PFSK-1 (cell line): ENCODE measurements around the gene KIF6.

Experiments used
- FOXP2 ChIP-seq: optimal IDR thresholded peaks from 2 replicates; pipeline ENCODE3; 2011; ENCODE audit warnings: borderline replicate concordance, control low read depth, inconsistent platforms; ENCODE audit not compliant: insufficient read depth; ENCODE audit errors: extremely low read length, extremely low read depth
- POLR2AphosphoS5 ChIP-seq: IDR thresholded peaks from 2 replicates; pipeline ENCODE4 v1.6.1; 2012; ENCODE audit warnings: low read depth, mild to moderate bottlenecking, control low read depth, low read length, moderate library complexity
- TAF1 ChIP-seq: IDR thresholded peaks from 2 replicates; pipeline ENCODE4 v1.6.1; 2012; ENCODE audit warnings: low read length, control low read depth, borderline replicate concordance; ENCODE audit not compliant: insufficient read depth
- TF ChIP-seq, protein P1 (sequence below), 2 experiments: IDR thresholded peaks; 2 replicates each; pipeline versions ENCODE4 v1.6.1 to v1.8.0; 2011 to 2012; ENCODE audit warnings: low read depth in 2 of 2, low read length in 2 of 2, control low read depth in 1 of 2, inconsistent platforms in 1 of 2, mild to moderate bottlenecking in 1 of 2, moderate library complexity in 1 of 2; ENCODE audit not compliant: insufficient read depth in 1 of 2

DNA sequence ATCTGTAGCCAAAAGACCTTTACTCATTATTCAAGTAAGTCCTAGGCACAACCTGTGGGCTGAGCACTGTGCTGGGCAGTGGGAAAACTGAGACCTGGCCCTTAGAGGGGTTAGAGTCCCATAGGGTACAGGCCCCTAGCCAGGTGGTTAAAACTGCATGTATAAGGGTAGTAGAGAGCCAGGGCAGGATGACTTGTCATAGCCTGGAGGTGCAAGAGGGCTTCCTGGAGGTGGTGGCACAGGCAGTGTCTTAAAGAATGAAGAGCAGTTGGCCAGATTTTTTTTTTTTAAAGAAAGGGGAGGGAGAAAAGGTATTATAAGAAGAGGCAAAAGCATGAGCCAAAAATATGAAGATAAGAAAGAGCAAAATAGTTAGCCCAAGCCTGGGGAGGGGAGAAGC is 226.2 kb downstream of the KIF6 start:
- no peak for TF ChIP-seq TAF1
- TF ChIP-seq FOXP2 = no peak
- TF ChIP-seq POLR2AphosphoS5 = no peak
- TF ChIP-seq, protein P1, sequence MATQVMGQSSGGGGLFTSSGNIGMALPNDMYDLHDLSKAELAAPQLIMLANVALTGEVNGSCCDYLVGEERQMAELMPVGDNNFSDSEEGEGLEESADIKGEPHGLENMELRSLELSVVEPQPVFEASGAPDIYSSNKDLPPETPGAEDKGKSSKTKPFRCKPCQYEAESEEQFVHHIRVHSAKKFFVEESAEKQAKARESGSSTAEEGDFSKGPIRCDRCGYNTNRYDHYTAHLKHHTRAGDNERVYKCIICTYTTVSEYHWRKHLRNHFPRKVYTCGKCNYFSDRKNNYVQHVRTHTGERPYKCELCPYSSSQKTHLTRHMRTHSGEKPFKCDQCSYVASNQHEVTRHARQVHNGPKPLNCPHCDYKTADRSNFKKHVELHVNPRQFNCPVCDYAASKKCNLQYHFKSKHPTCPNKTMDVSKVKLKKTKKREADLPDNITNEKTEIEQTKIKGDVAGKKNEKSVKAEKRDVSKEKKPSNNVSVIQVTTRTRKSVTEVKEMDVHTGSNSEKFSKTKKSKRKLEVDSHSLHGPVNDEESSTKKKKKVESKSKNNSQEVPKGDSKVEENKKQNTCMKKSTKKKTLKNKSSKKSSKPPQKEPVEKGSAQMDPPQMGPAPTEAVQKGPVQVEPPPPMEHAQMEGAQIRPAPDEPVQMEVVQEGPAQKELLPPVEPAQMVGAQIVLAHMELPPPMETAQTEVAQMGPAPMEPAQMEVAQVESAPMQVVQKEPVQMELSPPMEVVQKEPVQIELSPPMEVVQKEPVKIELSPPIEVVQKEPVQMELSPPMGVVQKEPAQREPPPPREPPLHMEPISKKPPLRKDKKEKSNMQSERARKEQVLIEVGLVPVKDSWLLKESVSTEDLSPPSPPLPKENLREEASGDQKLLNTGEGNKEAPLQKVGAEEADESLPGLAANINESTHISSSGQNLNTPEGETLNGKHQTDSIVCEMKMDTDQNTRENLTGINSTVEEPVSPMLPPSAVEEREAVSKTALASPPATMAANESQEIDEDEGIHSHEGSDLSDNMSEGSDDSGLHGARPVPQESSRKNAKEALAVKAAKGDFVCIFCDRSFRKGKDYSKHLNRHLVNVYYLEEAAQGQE (IDR thresholded peaks at IDR 0.05; ENCODE audit: insufficient read depth in 1 of 2, low read depth in 2 of 2, low read length in 2 of 2) = no peak
